Stimulated activated CD8-positive, alpha-beta memory T cell treated with anti-CD3 and anti-CD28 coated beads, Interleukin-15, amount 100 ng/mL, for 24 hours (primary cell): Measurements from ENCODE around the gene UBE2O.

Experiments used
- DNase-seq: peaks from one replicate; pipeline ENCODE4 v3.0.0-alpha.2; 2020; ENCODE audit warnings: low read depth

The UBE2O gene

GRCh38 chr17:76388966-76389888 is 63.7 kb downstream of the UBE2O start:
- no peak for DNase-seq

GRCh38 chr17:76386966-76387765 is 65.8 kb downstream of the UBE2O start:
- no peak for DNase-seq

- DNase-seq = peak; percentile 62
Measured at GRCh38 chr17:76385892-76386786, 66.8 kb downstream of the UBE2O start.

GRCh38 chr17:76384987-76385891 is 67.7 kb downstream of the UBE2O start:
- no peak for DNase-seq

GRCh38 chr17:76384222-76384986 is 68.5 kb downstream of the UBE2O start, which contains the start of gene SPHK1:
SPHK1 (plus strand) TSS chr17:76384609; CDS start chr17:76385645, 1,036 bp downstream.
- no peak for DNase-seq

- DNase-seq = no peak
Measured at GRCh38 chr17:76383546-76384221, 69.3 kb downstream of the UBE2O start.

GRCh38 chr17:76382803-76383545 is 70.0 kb downstream of the UBE2O start:
- no peak for DNase-seq

GRCh38 chr17:76382351-76382802 is 70.6 kb downstream of the UBE2O start:
- DNase-seq = no peak

GRCh38 chr17:76381633-76382350 is 71.2 kb downstream of the UBE2O start:
- DNase-seq = no peak

GRCh38 chr17:76379646-76380376 is 73.1 kb downstream of the UBE2O start:
- no peak for DNase-seq

- DNase-seq = no peak
Measured at GRCh38 chr17:76379275-76379641, 73.7 kb downstream of the UBE2O start.

GRCh38 chr17:76378548-76379274 is 74.2 kb downstream of the UBE2O start:
- DNase-seq = no peak

- no peak for DNase-seq
Measured at GRCh38 chr17:76376318-76377133, 76.4 kb downstream of the UBE2O start.

GRCh38 chr17:76371656-76372628 is 81.0 kb downstream of the UBE2O start:
- no peak for DNase-seq
